GM13977 (cell line): Measurements from ENCODE around the gene HPGD.

Experiments
- DNase-seq: peaks from one replicate; pipeline ENCODE4 v3.0.0; 2012; ENCODE audit warnings: low spot score
- CTCF ChIP-seq: IDR thresholded peaks from 2 replicates; pipeline ENCODE4 v1.5.1; 2012; ENCODE audit warnings: mild to moderate bottlenecking, control low read depth; ENCODE audit not compliant: insufficient read depth; ENCODE audit errors: extremely low read depth, missing control alignments
- in situ Hi-C: fragments of 300-500 bp; cut with MboI; formaldehyde crosslinking; loops from one replicate; pipeline ENCODE4 v1.12.0; 2022; ENCODE audit warnings: low sequenced_read_pairs, low pct_unique_long_range_greater_than_20kb, mixed read lengths, inconsistent platforms; ENCODE audit not compliant: unreplicated experiment

The HPGD gene

GRCh38 chr4:174522183-174523024 lies at the start of gene HPGD:
HPGD (minus strand) TSS chr4:174522488; CDS start chr4:174522451, 37 bp downstream.
- DNase-seq: peak; percentile 22
- in situ Hi-C loops: no loop called here
- TF ChIP-seq CTCF: no peak

GRCh38 chr4:174564529-174564928 lies 42.2 kb upstream of the HPGD start:
- in situ Hi-C loops: no loop called here
- TF ChIP-seq CTCF: no peak
- no peak for DNase-seq

GRCh38 chr4:174563399-174563798 lies 41.1 kb upstream of the HPGD start:
- TF ChIP-seq CTCF: no peak
- in situ Hi-C loops: no loop called here
- no peak for DNase-seq

DNA sequence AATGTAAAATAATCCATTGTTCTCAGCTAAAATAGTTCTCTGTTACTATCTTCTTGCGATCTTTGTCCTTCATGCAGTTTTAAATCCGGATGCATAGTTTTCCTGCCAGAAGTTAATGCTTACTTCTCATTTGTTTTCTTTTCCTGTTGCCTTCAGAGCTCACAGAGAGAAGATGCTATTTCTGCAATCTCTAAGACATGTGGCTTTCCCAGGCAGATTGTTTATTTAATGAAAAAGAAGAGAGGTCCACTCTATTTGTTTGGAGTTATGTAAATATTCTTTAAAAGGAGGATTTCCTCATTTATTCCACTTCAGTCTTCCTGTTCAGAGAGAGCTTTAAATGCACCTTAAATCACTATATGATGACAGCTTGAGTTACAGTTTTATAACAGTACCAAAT lies 39.3 kb upstream of the HPGD start:
- TF ChIP-seq CTCF: no peak
- in situ Hi-C loops: no loop called here
- DNase-seq: no peak

GRCh38 chr4:174559894-174560293 lies 37.6 kb upstream of the HPGD start:
- in situ Hi-C loops: no loop called here
- DNase-seq: no peak
- TF ChIP-seq CTCF: no peak

- in situ Hi-C loops: no loop called here
- DNase-seq: no peak
- no peak for TF ChIP-seq CTCF
Observed at GRCh38 chr4:174555789-174556630, 33.7 kb upstream of the HPGD start.
